GM12878 (cell line): ENCODE results near the gene GATAD2B.

Source experiments
- ATF3 ChIP-seq: IDR thresholded peaks from 2 replicates; pipeline ENCODE4 v1.6.1; 2011; ENCODE audit warnings: low read depth, mild to moderate bottlenecking, low read length, moderate library complexity, borderline replicate concordance; ENCODE audit errors: extremely low read depth
- CEBPB ChIP-seq, 2 experiments: fragments of 150-350 bp in 1 of 2; IDR thresholded peaks; 2 replicates each; pipeline ENCODE4 v1.6.1; 2012 to 2014; ENCODE audit warnings: low read depth in 2 of 2, low read length in 2 of 2, borderline replicate concordance in 1 of 2, inconsistent platforms in 1 of 2
- EZH2 ChIP-seq: IDR thresholded peaks from 2 replicates; pipeline ENCODE4 v1.6.1; 2012; ENCODE audit warnings: low read depth, mild to moderate bottlenecking, control low read depth, inconsistent platforms, low read length, borderline replicate concordance; ENCODE audit not compliant: control insufficient read depth
- NRF1 ChIP-seq: conservative IDR thresholded peaks from 2 replicates; pipeline ENCODE4 v1.6.1; 2011; ENCODE audit warnings: mild to moderate bottlenecking, low read depth, low read length, improper control_type of control experiment
- POLR2A ChIP-seq: IDR thresholded peaks from 2 replicates; pipeline ENCODE4 v1.6.1; 2011; ENCODE audit warnings: low read depth, mild to moderate bottlenecking, low read length
- USF2 ChIP-seq: IDR thresholded peaks from 2 replicates; pipeline ENCODE4 v1.6.1; 2011; ENCODE audit warnings: low read depth, low read length, improper control_type of control experiment, borderline replicate concordance

- TF ChIP-seq ATF3 (no peak), POLR2A (no peak), USF2 (no peak), NRF1 (no peak), EZH2 (no peak), CEBPB (IDR thresholded peaks at IDR 0.05; ENCODE audit: borderline replicate concordance in 1 of 2, low read depth in 2 of 2, low read length in 2 of 2) (no peak)
Observed at GRCh38 chr1:153764310-153764709, 158.5 kb downstream of the GATAD2B start.
